ENCODE results near the gene SPG7.

- TF ChIP-seq, protein P1, sequence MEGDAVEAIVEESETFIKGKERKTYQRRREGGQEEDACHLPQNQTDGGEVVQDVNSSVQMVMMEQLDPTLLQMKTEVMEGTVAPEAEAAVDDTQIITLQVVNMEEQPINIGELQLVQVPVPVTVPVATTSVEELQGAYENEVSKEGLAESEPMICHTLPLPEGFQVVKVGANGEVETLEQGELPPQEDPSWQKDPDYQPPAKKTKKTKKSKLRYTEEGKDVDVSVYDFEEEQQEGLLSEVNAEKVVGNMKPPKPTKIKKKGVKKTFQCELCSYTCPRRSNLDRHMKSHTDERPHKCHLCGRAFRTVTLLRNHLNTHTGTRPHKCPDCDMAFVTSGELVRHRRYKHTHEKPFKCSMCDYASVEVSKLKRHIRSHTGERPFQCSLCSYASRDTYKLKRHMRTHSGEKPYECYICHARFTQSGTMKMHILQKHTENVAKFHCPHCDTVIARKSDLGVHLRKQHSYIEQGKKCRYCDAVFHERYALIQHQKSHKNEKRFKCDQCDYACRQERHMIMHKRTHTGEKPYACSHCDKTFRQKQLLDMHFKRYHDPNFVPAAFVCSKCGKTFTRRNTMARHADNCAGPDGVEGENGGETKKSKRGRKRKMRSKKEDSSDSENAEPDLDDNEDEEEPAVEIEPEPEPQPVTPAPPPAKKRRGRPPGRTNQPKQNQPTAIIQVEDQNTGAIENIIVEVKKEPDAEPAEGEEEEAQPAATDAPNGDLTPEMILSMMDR (IDR thresholded peaks at IDR 0.05): no peak
- no peak for TF ChIP-seq POLR2A (IDR thresholded peaks at IDR 0.05)
Observed at GRCh38 chr16:89586218-89586617, 78.0 kb downstream of the SPG7 start.

All from right lobe of liver (tissue), 4 donors.